GM18498 (cell line): ENCODE results near the gene PRKCH.

ENCODE experiments used
- ATAC-seq: cut with Tn5 transposase; IDR thresholded peaks from one replicate; pipeline ENCODE4 v1.9.1; 2021; ENCODE audit warnings: mild to moderate bottlenecking, moderate library complexity; ENCODE audit not compliant: unreplicated experiment

Gene PRKCH

GRCh38 chr14:61360796-61361525 is 39.6 kb downstream of the PRKCH start:
- no peak for ATAC-seq

- ATAC-seq, result no peak
Observed at GRCh38 chr14:61362072-61362750, 40.8 kb downstream of the PRKCH start.

DNA sequence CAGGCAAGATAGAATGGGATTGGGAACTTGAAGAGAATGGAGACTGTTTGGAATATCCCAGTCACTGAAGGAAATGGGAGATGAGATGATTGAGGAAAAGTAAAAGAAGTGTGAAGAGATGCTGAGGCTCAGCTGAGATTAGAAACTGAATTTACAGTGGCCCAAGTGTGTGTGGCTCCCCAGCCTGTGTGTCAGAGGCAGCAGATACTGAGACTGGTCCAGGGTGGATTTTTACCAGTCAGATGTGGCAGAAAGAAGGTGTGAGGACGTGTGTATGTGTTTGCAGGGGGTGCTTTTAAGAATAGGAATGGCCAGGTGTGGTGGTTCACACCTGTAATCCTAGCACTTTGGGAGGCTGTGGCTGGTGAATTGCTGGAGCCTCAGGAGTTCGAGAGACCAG is 42.9 kb downstream of the PRKCH start:
- no peak for ATAC-seq

- no peak for ATAC-seq
Observed at GRCh38 chr14:61365667-61366212, 44.4 kb downstream of the PRKCH start.

DNA sequence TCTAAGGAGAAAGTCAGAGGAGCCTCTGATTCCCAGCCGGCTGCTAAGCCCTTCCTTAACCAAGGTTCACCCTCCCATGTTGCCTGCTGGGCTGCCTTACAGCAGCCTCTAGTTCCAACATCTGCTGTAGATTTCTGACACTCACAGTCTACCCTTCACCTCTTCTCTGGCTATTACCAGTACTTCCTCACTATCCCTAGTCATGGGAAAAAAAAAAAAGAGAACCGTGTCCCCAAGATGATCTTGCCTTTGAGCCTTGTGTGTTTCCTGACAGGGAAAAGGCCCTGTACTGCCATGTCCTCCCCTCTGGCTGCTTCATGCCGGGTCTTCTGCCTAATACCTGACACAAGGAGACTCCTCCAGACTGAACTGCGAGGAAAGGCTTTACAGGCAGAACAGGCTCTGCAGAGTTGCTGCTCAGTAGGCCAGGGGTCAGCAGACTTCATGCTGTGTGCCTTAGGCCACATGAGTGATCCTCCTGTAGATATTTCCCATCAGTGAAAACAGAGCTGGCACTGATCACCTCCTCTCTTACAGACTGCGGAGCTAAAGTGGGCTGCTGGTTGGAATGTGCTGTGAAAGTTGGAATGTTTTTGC is 46.8 kb downstream of the PRKCH start:
- no peak for ATAC-seq

DNA sequence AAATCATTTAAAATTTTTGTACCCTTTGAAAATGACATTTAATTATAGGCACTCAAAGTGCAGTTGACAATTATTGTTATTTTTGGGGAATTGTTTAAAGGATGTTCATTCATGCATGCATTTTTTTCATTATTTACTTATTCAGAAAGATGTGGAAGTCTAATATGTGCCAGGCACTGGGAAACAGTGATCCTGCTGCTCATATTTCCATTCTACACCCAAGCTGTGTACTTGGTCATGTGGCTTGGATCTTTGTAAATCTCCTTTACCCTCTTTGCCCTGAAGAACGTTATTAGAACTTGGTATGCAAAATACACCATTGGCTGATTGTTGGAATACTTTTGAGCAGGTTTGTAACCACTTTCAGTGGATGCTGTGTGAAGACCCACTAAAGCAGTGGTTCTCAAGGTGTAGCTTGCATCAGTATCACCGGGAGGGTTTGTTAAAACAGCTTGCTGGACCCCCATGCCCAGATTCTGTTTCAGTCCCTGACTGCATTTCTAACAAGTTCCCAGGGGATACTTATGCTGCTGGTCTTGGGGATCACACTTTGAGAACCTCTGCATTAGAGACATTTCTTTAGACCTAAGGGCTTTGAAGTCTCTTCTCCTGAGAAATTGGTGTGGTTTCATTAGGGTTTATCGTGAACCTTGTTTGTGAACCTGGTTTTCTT is 47.5 kb downstream of the PRKCH start:
- ATAC-seq, result no peak

GRCh38 chr14:61369454-61369810 is 48.1 kb downstream of the PRKCH start:
- no peak for ATAC-seq

DNA sequence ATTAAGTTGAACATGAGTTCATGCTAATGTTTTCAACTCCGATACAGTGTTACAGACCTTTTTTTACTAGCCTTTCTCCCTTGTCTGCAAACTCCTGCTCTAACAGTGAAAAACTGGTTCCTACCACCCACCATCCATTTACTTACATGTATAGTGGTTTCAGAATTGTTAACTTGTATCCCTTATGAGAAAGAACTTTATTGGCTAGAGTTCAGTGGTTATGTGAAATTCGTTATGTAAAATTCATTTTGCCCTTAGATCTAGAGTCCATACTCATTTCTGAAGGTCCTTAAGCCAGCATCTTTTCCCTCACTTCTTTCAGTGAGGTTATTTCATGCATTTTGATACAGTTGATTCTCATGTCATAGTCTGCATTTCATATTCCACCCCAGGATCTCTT is 51.0 kb downstream of the PRKCH start:
- ATAC-seq, result no peak

DNA sequence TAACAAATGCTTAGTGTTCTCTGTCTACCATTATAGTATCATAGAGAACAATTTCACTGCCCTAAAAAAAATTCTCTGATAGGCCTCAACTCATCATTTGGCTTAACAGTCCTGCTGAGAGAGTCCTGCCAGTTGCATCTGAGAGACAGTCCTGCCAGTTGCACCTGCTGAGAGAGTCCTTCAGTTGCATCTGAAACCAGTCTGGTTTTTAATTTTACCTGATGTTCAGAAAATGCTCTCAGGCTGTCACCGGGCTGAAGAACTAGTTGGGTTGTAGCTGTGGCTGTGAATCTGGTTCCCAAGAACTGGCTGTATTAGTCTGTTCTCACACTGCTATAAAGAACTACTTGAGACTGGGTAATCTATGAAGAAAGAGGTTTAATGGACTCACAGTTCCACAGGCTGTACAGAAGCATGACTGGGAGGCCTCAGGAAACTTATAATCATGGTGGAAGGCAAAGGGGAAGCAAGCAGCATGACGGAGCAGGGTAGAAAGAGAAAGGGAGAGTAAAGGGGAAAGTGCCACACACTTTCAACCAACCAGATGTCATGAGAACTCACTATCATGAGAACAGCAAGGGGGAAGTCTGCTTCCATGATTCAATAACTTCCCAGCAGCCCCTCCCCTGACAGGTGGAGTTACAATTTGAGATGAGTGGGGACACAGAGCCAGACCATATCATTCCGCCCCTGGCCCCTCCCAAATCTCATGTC is 51.6 kb downstream of the PRKCH start:
- ATAC-seq, result no peak

GRCh38 chr14:61374284-61374683 is 52.9 kb downstream of the PRKCH start:
- no peak for ATAC-seq

GRCh38 chr14:61375218-61375617 is 53.8 kb downstream of the PRKCH start:
- no peak for ATAC-seq

DNA sequence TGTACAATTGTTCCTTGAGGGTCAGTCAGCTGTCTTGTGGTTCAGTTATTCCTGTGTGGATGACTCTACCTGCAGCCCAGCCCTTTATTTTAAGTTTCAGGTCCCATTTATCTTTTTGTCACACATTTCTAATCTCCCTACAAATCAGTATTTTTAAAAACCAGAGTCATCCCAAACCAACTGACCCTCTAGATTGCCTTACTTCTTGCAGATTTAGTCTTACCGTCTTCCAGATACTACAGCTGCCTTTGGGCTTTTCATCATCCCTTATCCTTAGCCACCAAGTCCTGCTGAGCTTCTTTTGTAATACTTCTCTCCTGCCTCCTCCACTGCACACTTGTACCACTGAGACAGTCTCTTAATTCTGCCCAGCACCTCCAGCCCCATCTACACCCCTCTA is 54.9 kb downstream of the PRKCH start:
- no peak for ATAC-seq

DNA sequence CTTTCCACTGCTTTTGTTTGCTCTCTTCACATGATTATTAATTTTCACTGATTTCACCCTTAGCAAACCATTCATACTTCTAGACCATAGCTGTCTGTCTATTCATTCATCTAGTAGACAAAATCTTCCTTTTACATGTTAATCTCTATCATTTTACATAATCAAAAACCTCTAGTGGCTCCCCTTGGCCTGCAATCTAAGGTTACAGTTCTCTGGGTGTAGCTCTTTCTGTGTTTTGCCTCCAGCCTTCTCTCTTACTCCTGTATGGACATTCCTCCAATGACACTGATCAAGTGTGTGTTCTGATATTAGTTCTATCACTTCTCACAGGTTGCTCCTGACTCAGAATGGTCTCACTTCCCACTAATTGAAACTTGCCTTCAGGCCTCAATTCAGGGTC is 56.4 kb downstream of the PRKCH start:
- ATAC-seq, result no peak

GRCh38 chr14:61379639-61380184 is 58.3 kb downstream of the PRKCH start:
- peak; percentile 51 for ATAC-seq

GRCh38 chr14:61380984-61381383 is 59.6 kb downstream of the PRKCH start:
- no peak for ATAC-seq

DNA sequence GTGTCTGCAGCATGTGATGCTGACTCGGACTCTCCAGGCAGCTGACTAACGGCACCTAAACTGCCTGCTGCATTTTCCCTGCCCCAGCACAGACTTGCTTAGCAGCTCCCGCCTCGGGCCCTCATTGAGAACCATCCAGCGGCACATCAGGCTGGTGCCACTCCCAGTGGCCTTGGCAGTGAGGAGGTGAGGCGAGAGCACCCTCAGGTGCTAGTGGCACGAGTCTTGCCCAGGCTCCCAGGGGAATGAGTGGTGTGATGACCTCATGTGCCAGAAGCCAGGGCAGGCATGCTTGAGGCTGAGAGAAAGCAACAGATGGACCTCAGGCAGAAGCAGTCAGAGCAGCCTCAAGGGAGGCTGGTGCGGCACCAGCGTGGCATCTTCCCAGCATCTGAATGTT is 60.2 kb downstream of the PRKCH start:
- no peak for ATAC-seq

DNA sequence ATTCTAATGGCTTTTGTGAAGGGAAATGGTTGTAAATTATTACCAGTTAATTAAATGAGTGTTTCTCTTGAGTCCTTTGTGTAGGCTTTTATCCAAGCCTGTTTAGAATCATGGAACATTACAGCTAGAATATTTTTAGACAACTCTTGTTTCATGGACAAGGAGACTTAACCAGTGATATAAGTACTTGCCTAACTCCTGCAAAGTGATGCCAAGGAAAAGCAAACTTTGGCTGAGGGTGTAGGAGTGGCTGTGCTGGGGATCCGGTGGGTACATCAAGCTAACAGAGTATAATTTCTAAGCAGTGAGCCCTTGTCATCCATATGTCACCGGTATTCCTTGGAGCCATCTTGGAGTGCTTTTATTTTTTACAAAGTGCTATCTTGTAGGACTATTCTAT is 61.5 kb downstream of the PRKCH start:
- no peak for ATAC-seq

GRCh38 chr14:61385002-61385685 is 63.8 kb downstream of the PRKCH start:
- ATAC-seq, result no peak

DNA sequence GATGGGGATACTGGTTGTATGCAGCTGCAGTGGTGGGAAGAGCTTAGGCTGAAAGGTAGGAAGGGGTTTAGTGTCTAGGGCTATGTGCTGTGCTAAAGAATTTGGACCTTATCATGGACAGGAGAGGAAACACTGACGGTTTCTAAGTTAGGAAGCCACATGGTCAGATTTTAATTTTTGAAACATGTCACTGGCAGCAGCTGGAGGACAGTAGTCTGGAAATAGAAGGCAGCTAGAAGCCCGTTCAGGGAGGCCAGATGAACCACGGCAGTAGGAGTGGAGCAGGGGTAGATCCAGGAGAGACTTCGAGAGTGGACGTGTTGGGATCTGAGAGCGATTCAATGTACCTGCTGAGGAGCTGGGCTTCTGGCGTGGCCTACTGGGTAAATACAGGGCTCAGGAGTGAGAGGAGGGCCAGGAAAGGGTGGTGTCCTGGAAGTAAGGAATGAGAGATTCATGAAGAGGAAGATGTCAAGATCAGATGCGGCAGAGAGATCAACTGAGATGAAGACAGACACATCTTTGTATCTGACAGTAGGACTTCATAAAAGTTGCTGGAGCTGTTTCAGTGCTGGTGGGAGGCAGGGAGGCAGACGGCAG is 64.9 kb downstream of the PRKCH start:
- no peak for ATAC-seq

DNA sequence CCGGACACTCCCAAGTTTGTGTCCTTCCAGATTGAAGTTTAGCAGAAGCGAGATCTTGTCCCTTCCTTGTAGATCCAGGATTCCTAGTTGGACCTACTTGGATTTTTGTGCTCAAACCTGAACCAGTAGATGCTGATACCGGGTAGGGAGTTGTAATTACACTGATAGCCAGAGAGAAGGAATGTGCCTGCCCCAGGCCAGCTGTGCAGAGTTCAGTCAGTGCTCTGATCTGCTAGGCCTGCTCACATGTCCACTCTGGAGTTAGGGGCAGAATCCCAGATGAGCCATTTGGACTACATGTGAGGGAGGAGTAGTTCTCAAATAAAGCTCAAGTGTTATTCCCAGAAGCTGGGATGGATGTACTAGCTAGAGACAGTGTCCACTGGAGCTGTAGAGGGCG is 65.7 kb downstream of the PRKCH start:
- ATAC-seq, result no peak
